GM21576 (cell line): ENCODE data around the gene SH3PXD2B.
A peak's percentile ranks its signal among the peaks of the same experiment; 100 is the strongest.
"Not testable (repeated sequence)": the region's sequence is repeated elsewhere in the genome, so short reads cannot be mapped to it uniquely, and the experiment has no call there.

Experiments used
- ATAC-seq: cut with Tn5 transposase; IDR thresholded peaks from one replicate; pipeline ENCODE4 v1.9.1; 2021; ENCODE audit warnings: mild to moderate bottlenecking, moderate library complexity; ENCODE audit not compliant: unreplicated experiment

SH3PXD2B gene

GRCh38 chr5:172311026-172311425, 143.3 kb downstream of the SH3PXD2B start:
- no peak for ATAC-seq

- ATAC-seq, result no peak
These were observed 148.9 kb downstream of the SH3PXD2B start for GRCh38 chr5:172305380-172305779.

GRCh38 chr5:172303572-172304335, 150.6 kb downstream of the SH3PXD2B start:
- no peak for ATAC-seq

- no peak for ATAC-seq
These were observed 151.2 kb downstream of the SH3PXD2B start for GRCh38 chr5:172303162-172303561.

- ATAC-seq, result no peak
These were observed 152.1 kb downstream of the SH3PXD2B start for GRCh38 chr5:172302047-172302710.

- ATAC-seq, result no peak
These were observed 154.3 kb downstream of the SH3PXD2B start for GRCh38 chr5:172299916-172300439.

- no peak for ATAC-seq
These were observed 159.5 kb downstream of the SH3PXD2B start for GRCh38 chr5:172294831-172295230.

GRCh38 chr5:172293745-172294342, 160.5 kb downstream of the SH3PXD2B start:
- ATAC-seq, result no peak

GRCh38 chr5:172293054-172293744, 161.1 kb downstream of the SH3PXD2B start:
- peak; percentile 86 for ATAC-seq

- not testable (repeated sequence) for ATAC-seq
These were observed 162.5 kb downstream of the SH3PXD2B start for GRCh38 chr5:172291837-172292236.

GRCh38 chr5:172288465-172288864, 165.9 kb downstream of the SH3PXD2B start:
- no peak for ATAC-seq

- ATAC-seq, result not testable (repeated sequence)
These were observed 167.2 kb downstream of the SH3PXD2B start for GRCh38 chr5:172287140-172287539.

GRCh38 chr5:172285226-172286143, 168.8 kb downstream of the SH3PXD2B start:
- ATAC-seq, result no peak

- no peak for ATAC-seq
These were observed 169.7 kb downstream of the SH3PXD2B start for GRCh38 chr5:172284611-172284980.

- peak; percentile 78 for ATAC-seq
These were observed 170.3 kb downstream of the SH3PXD2B start for GRCh38 chr5:172283862-172284610.

- peak; percentile 83 for ATAC-seq
These were observed 171.1 kb downstream of the SH3PXD2B start, which contains the start of gene UBTD2 for GRCh38 chr5:172283020-172283861. Gene UBTD2 (minus strand): TSS chr5:172283764. CDS start chr5:172283665, 99 bp downstream.

GRCh38 chr5:172282272-172283019, 171.9 kb downstream of the SH3PXD2B start:
- no peak for ATAC-seq

GRCh38 chr5:172281346-172281745, 173.0 kb downstream of the SH3PXD2B start:
- no peak for ATAC-seq
